Measurements from ENCODE around the gene RGS9. TPM values are rescaled to one million over a fixed set of nuclear protein-coding genes. Genes with fewer than 3 reads are reported as not detected.

Gene RGS9
- total and polyA plus RNA-seq, 2 of the 13 experiments (the other 11 are each of a cell fraction or from before 2014, with no cell fraction given): 0.44 to 0.74 TPM

DNA sequence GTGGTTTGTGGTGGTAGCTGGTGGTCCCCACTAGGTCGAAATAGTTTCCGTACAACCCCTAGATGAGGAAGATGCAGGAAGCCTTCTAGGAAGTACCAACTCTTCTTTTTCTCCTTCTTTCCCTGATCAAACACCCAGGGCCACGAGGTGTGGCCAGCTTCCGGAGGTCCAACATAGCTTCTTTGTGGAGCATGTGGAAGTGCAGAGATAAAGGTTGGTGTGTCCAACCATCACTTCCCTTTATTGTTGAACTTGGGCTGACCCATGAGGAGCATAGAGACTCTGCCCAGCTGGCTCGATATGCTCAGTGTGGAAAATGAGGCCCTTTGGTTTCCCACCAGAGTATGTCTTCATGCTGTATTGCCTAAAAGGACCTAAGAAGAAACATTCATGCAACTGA lies 6.3 kb upstream of the RGS9 start (continued):
- TF ChIP-seq, protein P1, sequence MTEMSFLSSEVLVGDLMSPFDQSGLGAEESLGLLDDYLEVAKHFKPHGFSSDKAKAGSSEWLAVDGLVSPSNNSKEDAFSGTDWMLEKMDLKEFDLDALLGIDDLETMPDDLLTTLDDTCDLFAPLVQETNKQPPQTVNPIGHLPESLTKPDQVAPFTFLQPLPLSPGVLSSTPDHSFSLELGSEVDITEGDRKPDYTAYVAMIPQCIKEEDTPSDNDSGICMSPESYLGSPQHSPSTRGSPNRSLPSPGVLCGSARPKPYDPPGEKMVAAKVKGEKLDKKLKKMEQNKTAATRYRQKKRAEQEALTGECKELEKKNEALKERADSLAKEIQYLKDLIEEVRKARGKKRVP (CRISPR knock-in tag; IDR thresholded peaks at IDR 0.05): no peak
- TF ChIP-seq SMC3 (IDR thresholded peaks at IDR 0.05; ENCODE audit: low read length) (no peak), ZNF543 (CRISPR knock-in tag; IDR thresholded peaks at IDR 0.05) (no peak), SMAD9 (CRISPR knock-in tag; IDR thresholded peaks at IDR 0.05) (no peak), KDM3A (CRISPR knock-in tag; IDR thresholded peaks at IDR 0.05; ENCODE audit: low read depth) (no peak), FOXA3 (CRISPR knock-in tag; IDR thresholded peaks at IDR 0.05) (0 out of 2 replicates have a peak, but pooled peaks have one; percentile 17), ZEB1 (IDR thresholded peaks at IDR 0.05; ENCODE audit: insufficient replicate concordance, low read depth) (no peak), BCL6 (CRISPR knock-in tag; IDR thresholded peaks at IDR 0.05) (0 out of 2 replicates have a peak, but pooled peaks have one; percentile 11), ZNF766 (CRISPR knock-in tag; IDR thresholded peaks at IDR 0.05; ENCODE audit: borderline replicate concordance) (no peak), AHR (CRISPR knock-in tag; IDR thresholded peaks at IDR 0.05) (no peak), TSC22D2 (CRISPR knock-in tag; IDR thresholded peaks at IDR 0.05; ENCODE audit: borderline replicate concordance) (no peak), GABPA (IDR thresholded peaks at IDR 0.05; ENCODE audit: low read depth, low read length) (no peak), GABPA (CRISPR knock-in tag; IDR thresholded peaks at IDR 0.05; ENCODE audit: low read depth) (peak; percentile 79), TEAD3 (CRISPR knock-in tag; optimal IDR thresholded peaks at IDR 0.05; ENCODE audit: borderline replicate concordance) (peak; percentile 21), ELF3 (CRISPR knock-in tag; IDR thresholded peaks at IDR 0.05) (peak; percentile 69), ZNF550 (CRISPR knock-in tag; IDR thresholded peaks at IDR 0.05; ENCODE audit: borderline replicate concordance) (no peak), RARG (CRISPR knock-in tag; IDR thresholded peaks at IDR 0.05; ENCODE audit: low read depth) (no peak), RXRA (CRISPR knock-in tag; IDR thresholded peaks at IDR 0.05) (peak; percentile 37; the same call in 1 of the 2 replicates), THYN1 (CRISPR knock-in tag; IDR thresholded peaks at IDR 0.05; ENCODE audit: borderline replicate concordance, low read depth) (no peak), TCF7 (IDR thresholded peaks at IDR 0.05; ENCODE audit: low read depth) (peak; percentile 30; the same call in 1 of the 2 replicates), TCF7L2 (IDR thresholded peaks at IDR 0.05; ENCODE audit: low read depth, low read length) (no peak), NFIC (IDR thresholded peaks at IDR 0.05; ENCODE audit: low read length) (no peak)
- TF ChIP-seq, protein P2, sequence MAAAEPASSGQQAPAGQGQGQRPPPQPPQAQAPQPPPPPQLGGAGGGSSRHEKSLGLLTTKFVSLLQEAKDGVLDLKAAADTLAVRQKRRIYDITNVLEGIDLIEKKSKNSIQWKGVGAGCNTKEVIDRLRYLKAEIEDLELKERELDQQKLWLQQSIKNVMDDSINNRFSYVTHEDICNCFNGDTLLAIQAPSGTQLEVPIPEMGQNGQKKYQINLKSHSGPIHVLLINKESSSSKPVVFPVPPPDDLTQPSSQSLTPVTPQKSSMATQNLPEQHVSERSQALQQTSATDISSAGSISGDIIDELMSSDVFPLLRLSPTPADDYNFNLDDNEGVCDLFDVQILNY (CRISPR knock-in tag; conservative IDR thresholded peaks at IDR 0.05): no peak
- TF ChIP-seq, protein P3, sequence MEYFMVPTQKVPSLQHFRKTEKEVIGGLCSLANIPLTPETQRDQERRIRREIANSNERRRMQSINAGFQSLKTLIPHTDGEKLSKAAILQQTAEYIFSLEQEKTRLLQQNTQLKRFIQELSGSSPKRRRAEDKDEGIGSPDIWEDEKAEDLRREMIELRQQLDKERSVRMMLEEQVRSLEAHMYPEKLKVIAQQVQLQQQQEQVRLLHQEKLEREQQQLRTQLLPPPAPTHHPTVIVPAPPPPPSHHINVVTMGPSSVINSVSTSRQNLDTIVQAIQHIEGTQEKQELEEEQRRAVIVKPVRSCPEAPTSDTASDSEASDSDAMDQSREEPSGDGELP (IDR thresholded peaks at IDR 0.05; ENCODE audit: borderline replicate concordance, low read depth): peak; percentile 30; the same call in 1 of the 2 replicates
- TF ChIP-seq, protein P4, sequence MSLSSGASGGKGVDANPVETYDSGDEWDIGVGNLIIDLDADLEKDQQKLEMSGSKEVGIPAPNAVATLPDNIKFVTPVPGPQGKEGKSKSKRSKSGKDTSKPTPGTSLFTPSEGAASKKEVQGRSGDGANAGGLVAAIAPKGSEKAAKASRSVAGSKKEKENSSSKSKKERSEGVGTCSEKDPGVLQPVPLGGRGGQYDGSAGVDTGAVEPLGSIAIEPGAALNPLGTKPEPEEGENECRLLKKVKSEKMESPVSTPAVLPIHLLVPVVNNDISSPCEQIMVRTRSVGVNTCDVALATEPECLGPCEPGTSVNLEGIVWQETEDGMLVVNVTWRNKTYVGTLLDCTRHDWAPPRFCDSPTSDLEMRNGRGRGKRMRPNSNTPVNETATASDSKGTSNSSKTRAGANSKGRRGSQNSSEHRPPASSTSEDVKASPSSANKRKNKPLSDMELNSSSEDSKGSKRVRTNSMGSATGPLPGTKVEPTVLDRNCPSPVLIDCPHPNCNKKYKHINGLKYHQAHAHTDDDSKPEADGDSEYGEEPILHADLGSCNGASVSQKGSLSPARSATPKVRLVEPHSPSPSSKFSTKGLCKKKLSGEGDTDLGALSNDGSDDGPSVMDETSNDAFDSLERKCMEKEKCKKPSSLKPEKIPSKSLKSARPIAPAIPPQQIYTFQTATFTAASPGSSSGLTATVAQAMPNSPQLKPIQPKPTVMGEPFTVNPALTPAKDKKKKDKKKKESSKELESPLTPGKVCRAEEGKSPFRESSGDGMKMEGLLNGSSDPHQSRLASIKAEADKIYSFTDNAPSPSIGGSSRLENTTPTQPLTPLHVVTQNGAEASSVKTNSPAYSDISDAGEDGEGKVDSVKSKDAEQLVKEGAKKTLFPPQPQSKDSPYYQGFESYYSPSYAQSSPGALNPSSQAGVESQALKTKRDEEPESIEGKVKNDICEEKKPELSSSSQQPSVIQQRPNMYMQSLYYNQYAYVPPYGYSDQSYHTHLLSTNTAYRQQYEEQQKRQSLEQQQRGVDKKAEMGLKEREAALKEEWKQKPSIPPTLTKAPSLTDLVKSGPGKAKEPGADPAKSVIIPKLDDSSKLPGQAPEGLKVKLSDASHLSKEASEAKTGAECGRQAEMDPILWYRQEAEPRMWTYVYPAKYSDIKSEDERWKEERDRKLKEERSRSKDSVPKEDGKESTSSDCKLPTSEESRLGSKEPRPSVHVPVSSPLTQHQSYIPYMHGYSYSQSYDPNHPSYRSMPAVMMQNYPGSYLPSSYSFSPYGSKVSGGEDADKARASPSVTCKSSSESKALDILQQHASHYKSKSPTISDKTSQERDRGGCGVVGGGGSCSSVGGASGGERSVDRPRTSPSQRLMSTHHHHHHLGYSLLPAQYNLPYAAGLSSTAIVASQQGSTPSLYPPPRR (CRISPR knock-in tag; IDR thresholded peaks at IDR 0.05; ENCODE audit: borderline replicate concordance): no peak

Data from HepG2 (cell line).